Glutamatergic neuron (in vitro differentiated cells): Measurements from ENCODE around the gene GARIN3. TPM values are rescaled to one million over a fixed set of nuclear protein-coding genes. Genes with fewer than 3 reads are reported as not detected.

Source experiments
- DNase-seq: peaks from one replicate; pipeline ENCODE4 v3.0.0; 2022
- H3K27ac Mint-ChIP-seq: one replicate; pipeline ENCODE4 v1.8.0; 2020; ENCODE audit warnings: mild to moderate bottlenecking, mixed read lengths, inconsistent platforms; ENCODE audit not compliant: unreplicated experiment
- H3K27me3 Mint-ChIP-seq: one replicate; pipeline ENCODE4 v1.8.0; 2020; ENCODE audit warnings: mild to moderate bottlenecking, moderate library complexity, mixed read lengths, inconsistent platforms; ENCODE audit not compliant: unreplicated experiment
- H3K36me3 Mint-ChIP-seq: one replicate; pipeline ENCODE4 v1.8.0; 2020; ENCODE audit warnings: mild to moderate bottlenecking, mixed read lengths, inconsistent platforms; ENCODE audit not compliant: unreplicated experiment
- H3K4me1 Mint-ChIP-seq: one replicate; pipeline ENCODE4 v1.8.0; 2020; ENCODE audit warnings: mild to moderate bottlenecking, low read depth, mixed read lengths, inconsistent platforms; ENCODE audit not compliant: unreplicated experiment
- H3K4me3 Mint-ChIP-seq: one replicate; pipeline ENCODE4 v1.8.0; 2020; ENCODE audit warnings: mild to moderate bottlenecking, mixed read lengths, inconsistent platforms; ENCODE audit not compliant: unreplicated experiment
- H3K9me3 Mint-ChIP-seq: one replicate; pipeline ENCODE4 v1.8.0; 2020; ENCODE audit warnings: mild to moderate bottlenecking, moderate library complexity, mixed read lengths, inconsistent platforms; ENCODE audit not compliant: unreplicated experiment
- CTCF ChIP-seq: fragments of 200-600 bp; sonication (generic); IDR thresholded peaks from one replicate; pipeline ENCODE4 v1.5.0; 2021; ENCODE audit not compliant: partially characterized antibody, unreplicated experiment
- total RNA-seq: library from RNA; stranded (reverse); fragmentation: NEBNext Ultra II Directional; extraction: Animal tissue kit (Norgen Biotek cat#: 25700); gene quantifications from one replicate; pipeline ENCODE4 v1.2.1, GENCODE V29; 2021; ENCODE audit not compliant: unreplicated experiment

The GARIN3 gene
- total RNA-seq, 1 donor from 2014 or later: not detected

- no peak for DNase-seq
- Mint-ChIP-seq H3K36me3 (no peaks in the 10 kb centered on the region), H3K4me3 (no peak overlapping the region), H3K27ac (no peak overlapping the region), H3K27me3 (no peaks in the 10 kb centered on the region), H3K9me3 (peaks cover 2% of the 10 kb centered on the region), H3K4me1 (no peaks in the 10 kb centered on the region)
- no peak for TF ChIP-seq CTCF
Observed at GRCh38 chr5:157167214-157167621, 1.2 kb upstream of the GARIN3 start.

- no peak for TF ChIP-seq CTCF
- no peaks in the 10 kb centered on the region for H3K27me3 Mint-ChIP-seq
- no peak overlapping the region for H3K27ac Mint-ChIP-seq
Observed at GRCh38 chr5:157165668-157166067, 396 bp downstream of the GARIN3 start.

GRCh38 chr5:157165261-157165660 is 803 bp downstream of the GARIN3 start:
- DNase-seq: no peak
- Mint-ChIP-seq H3K27me3 (no peaks in the 10 kb centered on the region), H3K4me1 (no peaks in the 10 kb centered on the region), H3K27ac (no peak overlapping the region), H3K36me3 (no peaks in the 10 kb centered on the region), H3K9me3 (peaks cover 2% of the 10 kb centered on the region), H3K4me3 (no peak overlapping the region)
- no peak for TF ChIP-seq CTCF

More at GRCh38 chr5:157165668-157166067, 396 bp downstream of the GARIN3 start:
- Mint-ChIP-seq H3K4me3 (no peak overlapping the region), H3K36me3 (no peaks in the 10 kb centered on the region), H3K9me3 (peaks cover 2% of the 10 kb centered on the region), H3K4me1 (no peaks in the 10 kb centered on the region)
- no peak for DNase-seq

GRCh38 chr5:157164521-157164920 is 1.5 kb downstream of the GARIN3 start:
- Mint-ChIP-seq H3K4me3 (no peak overlapping the region), H3K27me3 (no peaks in the 10 kb centered on the region), H3K4me1 (no peaks in the 10 kb centered on the region), H3K27ac (no peak overlapping the region), H3K36me3 (no peaks in the 10 kb centered on the region), H3K9me3 (peaks cover 2% of the 10 kb centered on the region)
- TF ChIP-seq CTCF: no peak
- no peak for DNase-seq

DNA sequence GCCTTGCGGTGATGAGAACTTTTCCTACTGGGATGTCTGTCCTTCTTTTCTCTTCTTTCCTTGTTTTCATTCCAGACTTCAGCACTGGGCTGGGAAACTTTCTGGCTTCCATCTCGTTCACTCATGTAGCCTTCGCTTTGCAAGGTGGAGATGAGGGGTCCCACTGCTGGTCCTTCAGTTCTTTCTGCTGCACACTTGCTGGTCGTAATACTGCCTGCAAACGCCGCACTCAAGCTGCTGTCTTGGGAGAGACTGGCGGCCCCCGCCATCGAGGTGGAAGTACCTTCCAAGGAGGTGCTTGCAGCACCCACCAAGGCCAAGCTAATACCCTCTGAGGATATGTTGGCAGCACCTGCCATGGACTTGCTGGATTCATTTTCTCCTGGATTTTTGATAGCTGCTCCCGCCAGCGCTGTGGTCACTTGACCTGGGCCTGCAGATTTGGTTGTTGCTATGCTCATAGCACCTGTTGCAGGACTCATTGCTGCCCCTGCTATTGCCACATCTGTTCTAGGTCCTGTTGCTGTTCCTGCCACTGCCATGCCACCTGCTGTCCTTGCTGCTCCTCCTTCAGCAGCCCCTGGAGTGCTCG is 3.0 kb downstream of the GARIN3 start:
- Mint-ChIP-seq H3K4me3 (no peak overlapping the region), H3K27ac (no peak overlapping the region), H3K27me3 (no peaks in the 10 kb centered on the region), H3K9me3 (peaks cover 2% of the 10 kb centered on the region), H3K36me3 (no peaks in the 10 kb centered on the region), H3K4me1 (no peaks in the 10 kb centered on the region)
- DNase-seq: no peak
- TF ChIP-seq CTCF: no peak
